CD8-positive, alpha-beta memory T cell (primary cell): Measurements from ENCODE around the gene NBPF1. TPM values are rescaled to one million over a fixed set of nuclear protein-coding genes. Genes with fewer than 3 reads are reported as not detected.
"Not testable (repeated sequence)": the region's sequence is repeated elsewhere in the genome, so short reads cannot be mapped to it uniquely, and the experiment has no call there.

Source experiments
- CTCF ChIA-PET: fragments of 350-600 bp; sonication (Branson Sonifier 250); formaldehyde crosslinking; loops from one replicate; lab custom pipeline; 2021; ENCODE audit warnings: antibody characterized with exemption; lab: Charles Lee
- POLR2A ChIA-PET: fragments of 350-600 bp; sonication (Branson Sonifier 250); formaldehyde crosslinking; loops from one replicate; lab custom pipeline; 2021; ENCODE audit warnings: antibody characterized with exemption; lab: Charles Lee
- DNase-seq, 5 donors: peaks; one replicate each; pipeline versions ENCODE4 v3.0.0 to v3.0.0-alpha.2; 2020 to 2022; ENCODE audit warnings: mixed read lengths in 1 of 5
- H3K27ac ChIP-seq: one replicate; pipeline ENCODE4 v1.7.0; 2013; ENCODE audit warnings: low read depth, mild to moderate bottlenecking, low read length, moderate library complexity
- H3K27me3 ChIP-seq: 2 replicates; pipeline ENCODE4 v1.7.0; 2013; ENCODE audit warnings: low read length, mild to moderate bottlenecking; ENCODE audit not compliant: insufficient read depth, poor library complexity, severe bottlenecking
- H3K36me3 ChIP-seq: 2 replicates; pipeline ENCODE4 v1.7.0; 2013; ENCODE audit warnings: mild to moderate bottlenecking, low read length, moderate library complexity; ENCODE audit not compliant: insufficient read depth
- H3K4me1 ChIP-seq: 2 replicates; pipeline ENCODE4 v1.7.0; 2013; ENCODE audit warnings: mild to moderate bottlenecking, low read length, moderate library complexity; ENCODE audit not compliant: insufficient read depth
- H3K4me3 ChIP-seq: 2 replicates; pipeline ENCODE4 v1.7.0; 2013; ENCODE audit warnings: mild to moderate bottlenecking, low read length
- H3K9me3 ChIP-seq: 2 replicates; pipeline ENCODE4 v1.7.0; 2013; ENCODE audit warnings: mild to moderate bottlenecking, low read length
- H3K27ac Mint-ChIP-seq, 8 donors: one replicate each; pipeline ENCODE4 v1.8.0; 2020 to 2021; ENCODE audit warnings: mixed read lengths in 8 of 8, mild to moderate bottlenecking in 6 of 8, inconsistent platforms in 3 of 8, moderate library complexity in 3 of 8
- H3K27me3 Mint-ChIP-seq, 2 donors: one replicate each; pipeline ENCODE4 v1.8.0; 2020 to 2021; ENCODE audit warnings: mixed read lengths in 2 of 2, mild to moderate bottlenecking in 1 of 2, moderate library complexity in 1 of 2
- H3K36me3 Mint-ChIP-seq, 3 donors: one replicate each; pipeline ENCODE4 v1.8.0; 2020 to 2021; ENCODE audit warnings: mixed read lengths in 3 of 3, inconsistent platforms in 1 of 3, mild to moderate bottlenecking in 1 of 3
- H3K4me1 Mint-ChIP-seq, 3 donors: one replicate each; pipeline ENCODE4 v1.8.0; 2020 to 2021; ENCODE audit warnings: mixed read lengths in 3 of 3, inconsistent platforms in 1 of 3, mild to moderate bottlenecking in 1 of 3
- H3K4me3 Mint-ChIP-seq, 7 donors: one replicate each; pipeline ENCODE4 v1.8.0; 2020 to 2021; ENCODE audit warnings: mixed read lengths in 7 of 7, mild to moderate bottlenecking in 6 of 7, moderate library complexity in 4 of 7, inconsistent platforms in 2 of 7
- H3K9me3 Mint-ChIP-seq, 5 donors: one replicate each; pipeline ENCODE4 v1.8.0; 2020 to 2022; ENCODE audit warnings: mixed read lengths in 5 of 5, mild to moderate bottlenecking in 3 of 5, moderate library complexity in 2 of 5, inconsistent platforms in 1 of 5
- polyA plus RNA-seq: library from polyadenylated mRNA; unstranded; fragments of 300-500 nt; fragmentation: Illumina TruSeq; gene quantifications from one replicate; pipeline ENCODE4 v1.2.3, GENCODE V29; 2021
- total RNA-seq, 2 experiments: library from RNA; stranded (reverse); gene quantifications; one replicate each; pipeline ENCODE4 v1.2.3, GENCODE V29; 2021

Gene NBPF1
- total and polyA plus RNA-seq, 3 experiments from 2014 or later = 7.6 to 9.7 (median 7.9) TPM

- H3K4me1 ChIP-seq, H3K4me3 Mint-ChIP-seq, H3K27me3 ChIP-seq, H3K36me3 ChIP-seq, POLR2A ChIA-PET, H3K4me3 ChIP-seq, DNase-seq, H3K9me3 ChIP-seq, H3K27ac Mint-ChIP-seq, H3K27me3 Mint-ChIP-seq, H3K4me1 Mint-ChIP-seq, CTCF ChIA-PET, H3K36me3 Mint-ChIP-seq, H3K9me3 Mint-ChIP-seq, H3K27ac ChIP-seq: not testable (repeated sequence)
Measured at GRCh38 chr1:16545682-16546095, 67.7 kb downstream of the NBPF1 start.

GRCh38 chr1:16540421-16540893 lies 72.9 kb downstream of the NBPF1 start:
- H3K4me1 Mint-ChIP-seq, DNase-seq, H3K36me3 Mint-ChIP-seq, H3K4me1 ChIP-seq, H3K4me3 Mint-ChIP-seq, H3K27me3 ChIP-seq, H3K27ac ChIP-seq, CTCF ChIA-PET, H3K4me3 ChIP-seq, H3K9me3 Mint-ChIP-seq, H3K9me3 ChIP-seq, POLR2A ChIA-PET, H3K27ac Mint-ChIP-seq, H3K36me3 ChIP-seq: not testable (repeated sequence)
- peaks cover 7 to 13% of the 10 kb centered on the region in 2 donors for H3K27me3 Mint-ChIP-seq

- H3K36me3 Mint-ChIP-seq, H3K4me3 Mint-ChIP-seq, H3K27ac Mint-ChIP-seq, H3K9me3 Mint-ChIP-seq, H3K4me1 ChIP-seq, DNase-seq, CTCF ChIA-PET, H3K27ac ChIP-seq, H3K27me3 ChIP-seq, H3K9me3 ChIP-seq, H3K4me1 Mint-ChIP-seq, H3K4me3 ChIP-seq, POLR2A ChIA-PET, H3K36me3 ChIP-seq: not testable (repeated sequence)
- H3K27me3 Mint-ChIP-seq = peaks cover 14 to 22% of the 10 kb centered on the region in 2 donors
Measured at GRCh38 chr1:16537528-16537927, 75.8 kb downstream of the NBPF1 start.

DNA sequence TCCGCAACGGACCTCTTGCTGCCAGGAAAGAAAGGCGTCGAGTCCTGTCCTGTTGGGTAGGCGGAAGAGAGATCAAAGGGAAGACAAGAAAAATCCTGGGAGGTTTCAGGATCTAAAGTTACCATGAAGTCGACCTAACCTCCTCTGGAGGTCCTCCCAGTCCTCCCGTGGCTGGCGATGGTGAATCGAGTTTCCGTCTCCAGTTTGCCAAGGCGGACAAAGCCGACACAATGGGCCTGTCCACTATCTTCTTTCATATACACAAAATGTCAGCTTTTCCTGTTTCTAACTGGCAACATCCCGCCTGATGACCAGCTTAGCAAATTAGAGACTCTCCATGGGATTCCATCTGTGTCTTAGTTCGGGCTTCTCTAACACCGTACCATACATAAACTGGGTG lies 76.6 kb downstream of the NBPF1 start:
- H3K27me3 ChIP-seq, H3K4me1 Mint-ChIP-seq, H3K9me3 ChIP-seq, POLR2A ChIA-PET, CTCF ChIA-PET, H3K36me3 ChIP-seq, H3K4me3 Mint-ChIP-seq, H3K27ac ChIP-seq, H3K4me3 ChIP-seq, DNase-seq, H3K4me1 ChIP-seq, H3K36me3 Mint-ChIP-seq, H3K27ac Mint-ChIP-seq, H3K9me3 Mint-ChIP-seq: not testable (repeated sequence)
- peaks cover 19 to 28% of the 10 kb centered on the region in 2 donors for H3K27me3 Mint-ChIP-seq

GRCh38 chr1:16535898-16536297 lies 77.5 kb downstream of the NBPF1 start:
- H3K9me3 ChIP-seq, H3K4me1 Mint-ChIP-seq, CTCF ChIA-PET, H3K27ac Mint-ChIP-seq, H3K36me3 Mint-ChIP-seq, DNase-seq, H3K4me1 ChIP-seq, H3K4me3 Mint-ChIP-seq, H3K4me3 ChIP-seq, H3K36me3 ChIP-seq, POLR2A ChIA-PET, H3K27ac ChIP-seq, H3K27me3 ChIP-seq, H3K9me3 Mint-ChIP-seq: not testable (repeated sequence)
- peaks cover 25 to 35% of the 10 kb centered on the region in 2 donors for H3K27me3 Mint-ChIP-seq

DNA sequence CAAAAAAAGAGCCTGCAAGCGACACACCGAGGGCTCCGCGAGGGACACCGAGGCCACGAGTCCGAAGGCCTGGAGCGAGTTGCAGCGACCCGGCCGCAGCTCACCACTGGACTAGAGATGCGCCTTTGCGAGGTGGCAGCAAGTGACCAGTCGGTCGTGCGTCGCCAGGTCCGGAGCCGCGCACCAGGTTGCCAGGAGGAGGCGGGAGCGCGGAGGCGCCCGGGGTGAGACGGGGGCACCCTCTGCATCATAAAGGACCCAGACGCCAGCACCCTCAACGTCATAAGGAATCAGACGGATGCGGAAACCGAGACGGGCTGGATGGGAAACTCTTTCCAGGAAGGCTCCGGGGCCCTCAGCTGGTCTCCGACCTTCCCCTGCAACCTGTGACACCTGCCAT lies 77.9 kb downstream of the NBPF1 start:
- H3K4me1 Mint-ChIP-seq, H3K36me3 Mint-ChIP-seq, H3K4me3 ChIP-seq, H3K9me3 ChIP-seq, CTCF ChIA-PET, DNase-seq, H3K36me3 ChIP-seq, H3K27ac Mint-ChIP-seq, H3K4me1 ChIP-seq, H3K27me3 ChIP-seq, POLR2A ChIA-PET, H3K27ac ChIP-seq, H3K9me3 Mint-ChIP-seq: not testable (repeated sequence)
- Mint-ChIP-seq H3K4me3 (peak overlapping the region in 5 of 7 donors; percentile 8 to 94 (median 20)), H3K27me3 (peaks cover 25 to 37% of the 10 kb centered on the region in 2 donors)

DNA sequence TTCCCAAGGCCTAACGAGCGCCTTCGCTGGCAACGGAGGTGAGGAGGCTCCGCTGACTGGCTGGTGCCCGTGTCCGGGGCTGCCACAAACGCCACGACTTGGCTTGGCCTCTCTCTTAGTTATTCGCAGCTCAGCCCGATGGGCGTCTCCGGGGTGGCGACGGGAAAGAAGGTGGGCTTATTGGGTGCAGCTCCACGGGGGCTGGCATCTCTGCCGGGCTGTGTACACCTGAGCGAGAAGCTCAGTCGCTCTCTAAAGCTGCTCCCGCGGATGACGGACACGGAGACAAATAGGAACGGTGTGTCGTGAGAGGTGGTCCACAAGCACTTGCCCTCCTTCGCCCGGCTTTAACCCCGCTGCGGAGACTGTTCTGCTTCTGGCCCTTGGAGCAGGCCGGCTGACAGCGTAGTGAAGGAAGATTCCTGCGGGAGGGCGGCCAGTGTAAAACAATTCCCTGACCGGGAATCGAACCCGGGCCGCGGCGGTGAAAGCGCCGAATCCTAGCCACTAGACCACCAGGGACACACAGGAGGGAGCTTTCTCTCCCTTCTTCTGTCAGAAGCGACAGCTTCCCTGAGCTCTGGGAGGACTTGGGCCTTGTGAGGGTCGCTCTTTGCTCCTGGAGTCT lies 78.4 kb downstream of the NBPF1 start:
- H3K9me3 Mint-ChIP-seq, H3K4me1 Mint-ChIP-seq, H3K27me3 ChIP-seq, CTCF ChIA-PET, H3K36me3 ChIP-seq, H3K9me3 ChIP-seq, POLR2A ChIA-PET, H3K4me3 ChIP-seq, H3K27ac ChIP-seq, H3K4me1 ChIP-seq, H3K36me3 Mint-ChIP-seq: not testable (repeated sequence)
- Mint-ChIP-seq H3K4me3 (peak overlapping the region; percentile 82 to 94 (median 85)), H3K27ac (peak overlapping the region in 3 of 8 donors; percentile 40 to 84 (median 80)), H3K27me3 (peaks cover 22 to 40% of the 10 kb centered on the region in 2 donors)
- DNase-seq = peak in 3 of 5 donors; percentile 15 to 50 (median 32)

GRCh38 chr1:16534239-16534828 lies 79.0 kb downstream of the NBPF1 start:
- peak in 3 of 5 donors; percentile 16 to 47 (median 18) for DNase-seq

More at GRCh38 chr1:16534239-16534828, 79.0 kb downstream of the NBPF1 start:
- H3K36me3 ChIP-seq, H3K4me1 Mint-ChIP-seq, H3K4me3 ChIP-seq, H3K27me3 ChIP-seq, H3K27ac Mint-ChIP-seq, H3K27ac ChIP-seq, H3K36me3 Mint-ChIP-seq, POLR2A ChIA-PET, H3K4me1 ChIP-seq, H3K9me3 ChIP-seq, CTCF ChIA-PET, H3K9me3 Mint-ChIP-seq: not testable (repeated sequence)
- peak overlapping the region; percentile 82 to 94 (median 85) for H3K4me3 Mint-ChIP-seq
- H3K27me3 Mint-ChIP-seq = peaks cover 26 to 40% of the 10 kb centered on the region in 2 donors
